IPS DF 4.7 (cell line): ENCODE measurements around the gene FAM181B.

Experiments
- DNase-seq: peaks from one replicate; pipeline ENCODE4 v3.0.0-alpha.2; 2013; ENCODE audit warnings: low spot score; ENCODE audit errors: extremely low read depth

Gene FAM181B

DNA sequence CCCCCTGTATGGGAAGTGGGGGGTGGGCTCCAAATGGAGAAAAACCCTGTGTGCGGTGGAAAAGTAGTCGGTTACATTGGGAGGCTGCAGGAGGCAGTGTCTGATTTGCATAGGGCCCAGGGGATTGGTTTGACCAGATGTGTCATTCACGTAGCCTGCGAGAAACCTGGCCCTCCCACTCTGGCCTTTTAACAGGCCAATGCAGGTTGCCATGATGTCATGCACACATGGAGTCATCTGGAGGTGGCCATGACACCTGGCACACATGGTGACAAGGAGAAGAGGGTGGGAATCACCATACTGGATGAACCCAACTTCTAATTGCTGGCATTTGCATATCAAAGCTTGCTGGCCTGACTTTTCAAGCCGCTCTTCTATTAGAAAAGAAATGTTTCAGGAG, 50.6 kb downstream of the FAM181B start:
- no peak for DNase-seq

DNA sequence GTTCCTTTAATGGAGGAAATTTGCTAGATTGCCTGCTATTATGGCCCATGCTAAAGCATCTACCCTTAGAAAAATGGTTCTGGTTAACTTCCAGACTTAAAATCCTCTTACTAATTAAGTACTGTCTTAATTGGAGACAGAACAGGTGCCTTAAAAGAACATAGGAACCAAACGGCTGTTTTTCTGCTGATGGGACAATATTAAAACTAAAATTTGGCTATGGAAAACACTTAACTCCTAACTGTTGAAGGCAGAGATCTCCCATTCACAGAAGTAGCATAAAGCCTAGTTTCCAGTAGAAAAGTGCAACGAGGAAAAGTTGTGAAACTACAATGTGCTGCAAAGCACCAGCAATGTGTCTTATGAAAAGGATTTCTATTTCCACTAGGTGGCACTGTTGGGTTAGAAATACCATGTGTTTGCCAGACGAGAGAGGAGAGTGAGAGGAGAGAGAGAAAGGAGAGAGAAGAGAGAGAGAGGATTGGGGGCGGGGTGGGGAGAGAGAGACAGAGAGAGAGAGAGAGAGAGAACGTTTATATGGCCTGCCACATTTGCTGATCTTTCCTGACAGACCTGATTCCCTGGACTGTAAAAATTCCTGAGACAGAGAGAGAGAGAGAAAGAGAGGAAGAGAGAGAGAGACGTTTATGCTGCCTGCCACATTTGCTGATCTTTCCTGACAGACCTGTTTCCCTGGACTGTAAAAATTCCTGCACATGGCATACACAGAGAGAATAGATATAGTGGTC, 51.5 kb downstream of the FAM181B start:
- DNase-seq: peak; percentile 74

DNA sequence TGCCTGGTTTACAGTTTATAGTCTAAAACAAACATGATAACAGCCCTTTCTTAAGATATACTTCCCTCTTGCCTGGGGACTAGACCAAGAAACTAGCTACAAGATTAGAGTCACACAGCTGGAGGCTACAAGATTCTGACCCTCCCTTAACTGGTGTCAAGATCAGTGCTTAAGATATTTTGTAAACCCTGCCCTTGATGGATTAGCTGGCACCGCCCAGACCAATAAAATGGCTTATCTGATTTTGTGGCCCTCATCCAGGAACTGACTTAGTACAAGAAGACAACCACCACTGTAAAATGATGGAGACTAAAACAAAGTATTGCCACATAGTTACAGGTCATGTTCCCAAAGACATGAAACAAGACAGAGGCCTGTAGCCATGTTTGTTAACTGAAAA, 53.4 kb downstream of the FAM181B start:
- no peak for DNase-seq
